Vagina (tissue), 2 donors: ENCODE results near the gene ZNF296.

Experiments
- CTCF ChIP-seq, 3 experiments: fragments of 450-650 bp in 2 of 3; fragments of 200-600 bp in 1 of 3; sonication (generic) in 1 of 3; IDR thresholded peaks; one replicate each; pipeline ENCODE4 v1.5.1; 2017 to 2019; ENCODE audit warnings: antibody characterized with exemption in 3 of 3, mild to moderate bottlenecking in 2 of 3, moderate library complexity in 2 of 3
- POLR2A ChIP-seq, 2 donors: fragments of 450-650 bp; IDR thresholded peaks; one replicate each; pipeline ENCODE4 v1.6.1; 2017; ENCODE audit warnings: antibody characterized with exemption in 2 of 2, mild to moderate bottlenecking in 2 of 2, moderate library complexity in 2 of 2
- POLR2AphosphoS5 ChIP-seq, 2 donors: sonication (generic); formaldehyde crosslinking; IDR thresholded peaks; one replicate each; pipeline ENCODE4 v1.9.0; 2017; ENCODE audit warnings: antibody characterized with exemption in 2 of 2, mild to moderate bottlenecking in 2 of 2, low read depth in 1 of 2; ENCODE audit not compliant: insufficient read depth in 1 of 2

- no peak for TF ChIP-seq CTCF (IDR thresholded peaks at IDR 0.05)
- no peak for TF ChIP-seq POLR2A (IDR thresholded peaks at IDR 0.05)
- no peak for TF ChIP-seq POLR2AphosphoS5 (IDR thresholded peaks at IDR 0.05; ENCODE audit: insufficient read depth in 1 of 2, low read depth in 1 of 2)
These were observed 43.9 kb downstream of the ZNF296 start for GRCh38 chr19:45032421-45032820.
